Measurements from ENCODE around the gene TTC31.
"Not testable (repeated sequence)": the region's sequence is repeated elsewhere in the genome, so short reads cannot be mapped to it uniquely, and the experiment has no call there.

Gene TTC31

DNA sequence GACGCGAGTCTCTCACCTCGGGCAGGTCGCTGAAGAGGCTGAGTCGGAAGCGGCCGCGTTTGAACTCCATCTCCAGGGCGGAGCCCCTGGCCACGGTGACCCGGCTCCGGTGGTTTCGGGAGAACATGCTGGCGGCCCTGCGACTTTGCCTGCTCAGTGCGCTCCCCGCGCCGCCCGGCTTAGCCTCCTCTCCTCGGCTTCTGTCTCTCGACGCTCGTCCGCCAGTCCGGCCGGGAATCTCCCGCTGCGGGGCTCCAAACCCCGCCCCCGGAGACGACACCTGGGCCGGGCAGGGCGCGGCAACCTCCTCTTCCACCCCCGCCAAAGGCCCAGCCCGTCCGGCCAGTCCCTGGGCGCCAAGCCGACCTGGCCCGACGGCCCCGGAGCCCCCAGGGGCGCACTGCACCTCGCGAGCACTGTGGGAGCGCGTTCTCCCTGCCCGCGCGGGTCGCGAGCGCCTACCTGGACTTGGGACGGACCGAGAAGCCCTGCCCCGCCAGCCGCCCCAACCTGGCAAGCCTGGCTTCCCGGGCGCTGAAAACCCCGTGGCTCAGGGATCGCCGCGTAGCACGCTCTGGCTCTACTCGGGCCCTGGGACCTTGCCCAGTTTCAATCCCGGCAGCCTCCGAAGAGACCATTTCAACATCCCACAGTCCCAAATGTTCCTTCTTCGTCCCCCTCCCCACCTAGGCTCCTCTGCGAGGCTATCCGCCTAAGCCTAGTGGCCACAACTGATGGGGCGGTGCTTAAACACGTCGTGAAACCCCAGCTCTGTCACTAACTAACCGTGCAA, 41.0 kb upstream of the TTC31 start, which contains the start of gene RTKN:
Gene RTKN (minus strand): TSS at position 248 of the 793 bp plus-strand sequence. CDS start 121 bp downstream, at position 127.
- Histone ChIP-seq H3K27ac (ENCODE audit: low read length) (no peak within 1 kb of the TSS), H3K4me3 (ENCODE audit: low read length) (peak within 1 kb of the TSS; percentile 93), H3K9me3 (ENCODE audit: control insufficient read depth, insufficient read depth, low read length) (no peaks in the 10 kb centered on the region), H3K27me3 (ENCODE audit: control insufficient read depth, insufficient read depth, low read length) (no peaks in the 10 kb centered on the region), H3K4me1 (ENCODE audit: control insufficient read depth, insufficient read depth, low read length) (no peaks in the 10 kb centered on the region), H3K36me3 (ENCODE audit: control insufficient read depth, insufficient read depth, low read length) (no peaks in the 10 kb centered on the region)
- DNase-seq (ENCODE audit: low read depth, low spot score) = no peak
- no CpG with 5 or more reads among the region's 75 CpGs for WGBS (ENCODE audit: insufficient coverage, insufficient read length)

DNA sequence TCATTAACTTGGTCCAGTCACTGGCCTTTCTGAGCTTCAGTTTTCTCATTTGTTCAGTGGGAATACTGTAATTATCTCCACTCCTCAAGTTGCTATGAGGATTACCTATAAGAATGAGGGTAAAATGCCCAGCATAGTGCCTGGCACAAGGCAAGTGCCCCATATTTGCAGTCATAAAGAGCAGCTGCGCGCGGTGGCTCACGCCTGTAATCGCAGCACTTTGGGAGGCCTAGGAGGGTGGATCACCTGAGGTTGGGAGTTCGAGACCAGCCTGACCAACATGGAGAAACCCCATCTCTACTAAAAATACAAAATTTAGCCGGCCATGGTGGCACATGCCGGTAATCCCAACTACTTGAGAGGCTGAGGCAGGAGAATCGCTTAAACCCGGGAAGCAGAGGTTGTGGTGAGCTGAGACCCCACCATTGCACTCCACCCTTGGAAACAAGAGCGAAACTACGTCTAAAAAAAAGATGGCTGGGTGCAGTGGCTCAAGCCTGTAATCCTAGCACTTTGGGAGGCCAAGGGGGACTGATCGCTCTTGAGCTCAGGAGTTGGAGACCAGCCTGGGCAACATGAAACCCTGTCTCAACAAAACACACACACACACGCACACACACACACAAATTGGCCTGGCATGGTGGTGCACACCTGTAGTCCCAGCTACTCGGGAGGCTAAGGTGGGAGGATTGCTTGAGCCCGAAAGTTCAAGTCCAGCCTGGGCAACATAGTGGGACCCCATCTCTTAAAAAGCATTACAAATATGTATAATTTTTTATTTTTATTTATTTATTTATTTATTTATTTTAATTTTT, 40.2 kb upstream of the TTC31 start:
- H3K4me3 ChIP-seq (ENCODE audit: low read length) = peak overlapping the region; percentile 93; the same call in 1 of the 2 replicates
- not testable (repeated sequence) for H3K4me1 ChIP-seq (ENCODE audit: control insufficient read depth, insufficient read depth, low read length); H3K9me3 ChIP-seq (ENCODE audit: control insufficient read depth, insufficient read depth, low read length); DNase-seq (ENCODE audit: low read depth, low spot score); H3K27me3 ChIP-seq (ENCODE audit: control insufficient read depth, insufficient read depth, low read length); H3K36me3 ChIP-seq (ENCODE audit: control insufficient read depth, insufficient read depth, low read length); H3K27ac ChIP-seq (ENCODE audit: low read length)
- no CpG with 5 or more reads among the region's 16 CpGs for WGBS (ENCODE audit: insufficient coverage, insufficient read length)

DNA sequence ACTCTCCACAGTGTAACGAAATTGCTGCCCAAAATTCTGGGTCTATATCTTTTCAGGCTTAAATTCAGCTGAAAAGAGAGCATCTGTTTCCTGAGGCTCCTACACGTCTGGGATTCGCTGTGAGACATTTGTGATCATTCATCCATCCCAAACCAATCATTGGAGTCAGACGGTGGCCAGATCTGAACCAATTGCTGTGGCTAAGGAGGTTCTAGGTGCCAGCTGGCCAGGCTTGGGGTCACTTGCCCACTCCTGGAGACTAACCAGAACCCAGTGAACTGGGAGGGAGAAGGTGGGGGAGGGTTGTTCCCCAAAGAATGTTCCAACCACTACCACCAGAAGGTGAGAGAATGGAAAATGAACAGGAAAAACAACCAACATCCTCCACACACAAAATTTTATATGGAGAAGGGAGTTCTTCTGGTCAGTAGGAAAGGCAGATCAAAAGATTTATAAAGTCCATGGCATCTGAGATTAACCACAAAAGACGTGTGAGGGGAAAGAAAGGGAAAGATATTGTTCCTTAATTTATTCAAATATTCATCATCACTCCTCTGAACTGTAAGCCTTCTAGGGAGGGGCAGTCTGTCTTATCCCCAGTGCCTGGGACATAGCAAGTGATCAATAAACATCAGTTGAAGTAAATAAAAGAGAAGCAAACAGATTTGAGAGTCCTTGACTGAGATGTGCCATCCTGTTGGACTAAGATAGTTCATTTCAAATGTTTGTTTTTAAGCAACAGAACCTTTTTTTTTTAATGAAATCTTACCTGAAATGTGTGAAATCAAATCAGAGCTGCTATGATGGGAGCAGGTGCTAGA, 38.2 kb upstream of the TTC31 start:
- no peak overlapping the region for H3K27ac ChIP-seq (ENCODE audit: low read length)
- WGBS (ENCODE audit: insufficient coverage, insufficient read length) = no CpG with 5 or more reads among the region's 5 CpGs

DNA sequence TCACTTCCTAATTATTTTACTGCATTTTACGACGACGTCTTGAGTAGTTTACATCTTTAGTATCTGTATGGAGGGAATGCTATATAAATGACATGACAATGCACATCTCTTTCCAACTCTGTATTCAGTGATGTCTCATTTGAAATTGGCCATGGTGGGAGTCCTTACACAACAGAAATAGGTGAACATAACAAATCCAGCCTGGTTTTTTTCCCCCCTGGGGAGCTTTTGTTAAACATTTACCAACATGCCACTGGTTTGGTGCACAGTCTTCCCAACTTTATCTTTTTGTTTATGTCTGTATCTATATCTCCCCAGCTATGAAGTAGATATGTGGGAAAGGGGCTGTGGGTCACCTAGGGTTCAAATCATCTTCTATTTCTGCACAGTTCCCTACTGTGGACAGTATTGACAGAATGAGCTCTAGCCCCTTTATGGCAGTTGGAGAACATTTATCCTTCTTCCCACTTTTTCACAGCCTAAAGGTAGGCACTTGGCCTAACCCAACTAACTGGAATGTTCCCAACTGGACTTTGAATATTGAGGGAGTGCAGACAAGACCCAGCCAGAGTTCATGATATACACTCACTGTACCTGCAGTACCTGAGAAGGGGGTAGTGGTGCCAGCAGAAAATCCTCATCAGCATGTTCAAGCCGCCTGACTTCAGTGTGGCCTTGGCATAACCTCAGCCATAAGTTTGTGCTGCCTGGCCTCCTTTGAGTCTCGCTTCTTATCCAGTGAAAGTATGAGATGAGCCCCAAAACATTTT, 35.5 kb upstream of the TTC31 start:
- H3K9me3 ChIP-seq (ENCODE audit: control insufficient read depth, insufficient read depth, low read length) = no peaks in the 10 kb centered on the region
- no peaks in the 10 kb centered on the region for H3K27me3 ChIP-seq (ENCODE audit: control insufficient read depth, insufficient read depth, low read length)
- WGBS (ENCODE audit: insufficient coverage, insufficient read length) = 100% methylated on average over 3 of the region's 5 CpGs
- H3K4me1 ChIP-seq (ENCODE audit: control insufficient read depth, insufficient read depth, low read length) = no peaks in the 10 kb centered on the region
- no peak overlapping the region for H3K27ac ChIP-seq (ENCODE audit: low read length)
- no peaks in the 10 kb centered on the region for H3K36me3 ChIP-seq (ENCODE audit: control insufficient read depth, insufficient read depth, low read length)
- no peak overlapping the region for H3K4me3 ChIP-seq (ENCODE audit: low read length)
- no peak for DNase-seq (ENCODE audit: low read depth, low spot score)

More for the DNA sequence above, 38.2 kb upstream of the TTC31 start:
- Histone ChIP-seq H3K9me3 (ENCODE audit: control insufficient read depth, insufficient read depth, low read length) (no peaks in the 10 kb centered on the region), H3K36me3 (ENCODE audit: control insufficient read depth, insufficient read depth, low read length) (no peaks in the 10 kb centered on the region), H3K4me1 (ENCODE audit: control insufficient read depth, insufficient read depth, low read length) (no peaks in the 10 kb centered on the region), H3K27me3 (ENCODE audit: control insufficient read depth, insufficient read depth, low read length) (no peaks in the 10 kb centered on the region), H3K4me3 (ENCODE audit: low read length) (no peak overlapping the region)
- no peak for DNase-seq (ENCODE audit: low read depth, low spot score)

DNA sequence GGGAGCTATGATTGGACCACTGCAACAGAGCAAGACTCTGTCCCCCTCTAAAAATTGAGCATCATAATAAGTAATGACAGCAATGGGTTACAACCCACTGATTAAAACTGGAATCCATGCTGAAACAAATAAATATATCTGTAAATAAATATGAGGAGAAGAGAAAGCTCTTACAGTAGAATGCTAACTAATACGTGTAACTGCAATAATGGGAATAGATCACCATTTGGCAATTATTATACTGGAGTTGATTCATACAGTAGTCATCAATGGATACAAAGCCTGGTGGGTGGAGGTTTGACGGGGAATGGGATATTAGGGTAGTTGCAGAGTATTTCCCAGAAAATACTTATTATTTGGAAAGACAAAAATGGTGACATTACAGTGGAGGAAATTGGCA, 34.1 kb upstream of the TTC31 start:
- no peak overlapping the region for H3K4me3 ChIP-seq (ENCODE audit: low read length)
- no peak for DNase-seq (ENCODE audit: low read depth, low spot score)

DNA sequence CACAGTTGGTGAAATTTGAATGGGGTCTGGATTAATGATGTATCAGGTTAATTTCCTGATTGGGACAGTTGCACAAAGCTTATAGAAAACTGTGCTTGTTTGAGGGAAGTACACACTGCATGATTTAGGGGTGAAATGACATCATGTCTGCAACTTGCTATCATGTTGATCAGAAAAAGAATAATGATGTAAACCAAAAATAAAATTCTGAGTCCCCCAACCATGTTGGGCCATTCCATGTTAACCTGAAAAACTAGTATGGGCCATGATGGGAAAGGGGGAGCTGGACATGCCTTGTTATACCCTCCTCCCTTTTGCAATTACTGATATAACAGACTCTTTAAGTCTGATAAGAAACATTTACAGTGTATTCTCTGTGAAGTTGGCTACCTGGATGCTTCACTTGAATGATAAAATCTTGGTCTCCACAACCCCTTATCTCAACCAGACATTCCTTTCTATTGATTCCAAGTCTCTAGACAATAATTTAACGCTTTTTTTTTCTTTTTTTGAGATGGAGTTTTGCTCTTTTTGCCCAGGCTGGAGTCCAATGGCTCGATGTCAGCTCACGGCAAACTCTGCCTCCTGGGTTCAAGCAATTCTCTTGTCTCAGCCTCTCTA, 32.2 kb upstream of the TTC31 start:
- no peaks in the 10 kb centered on the region for H3K9me3 ChIP-seq (ENCODE audit: control insufficient read depth, insufficient read depth, low read length)
- no peak overlapping the region for H3K27ac ChIP-seq (ENCODE audit: low read length)
- no peaks in the 10 kb centered on the region for H3K27me3 ChIP-seq (ENCODE audit: control insufficient read depth, insufficient read depth, low read length)
- no peaks in the 10 kb centered on the region for H3K4me1 ChIP-seq (ENCODE audit: control insufficient read depth, insufficient read depth, low read length)
- no CpG with 5 or more reads among the region's 3 CpGs for WGBS (ENCODE audit: insufficient coverage, insufficient read length)
- no peaks in the 10 kb centered on the region for H3K36me3 ChIP-seq (ENCODE audit: control insufficient read depth, insufficient read depth, low read length)
- no peak for DNase-seq (ENCODE audit: low read depth, low spot score)
- H3K4me3 ChIP-seq (ENCODE audit: low read length) = no peak overlapping the region

More for the DNA sequence above, 34.1 kb upstream of the TTC31 start:
- H3K36me3 ChIP-seq (ENCODE audit: control insufficient read depth, insufficient read depth, low read length) = no peaks in the 10 kb centered on the region
- H3K27ac ChIP-seq (ENCODE audit: low read length) = no peak overlapping the region
- no peaks in the 10 kb centered on the region for H3K9me3 ChIP-seq (ENCODE audit: control insufficient read depth, insufficient read depth, low read length)
- no peaks in the 10 kb centered on the region for H3K4me1 ChIP-seq (ENCODE audit: control insufficient read depth, insufficient read depth, low read length)
- no peaks in the 10 kb centered on the region for H3K27me3 ChIP-seq (ENCODE audit: control insufficient read depth, insufficient read depth, low read length)
- WGBS (ENCODE audit: insufficient coverage, insufficient read length) = no CpG with 5 or more reads among the region's 2 CpGs

DNA sequence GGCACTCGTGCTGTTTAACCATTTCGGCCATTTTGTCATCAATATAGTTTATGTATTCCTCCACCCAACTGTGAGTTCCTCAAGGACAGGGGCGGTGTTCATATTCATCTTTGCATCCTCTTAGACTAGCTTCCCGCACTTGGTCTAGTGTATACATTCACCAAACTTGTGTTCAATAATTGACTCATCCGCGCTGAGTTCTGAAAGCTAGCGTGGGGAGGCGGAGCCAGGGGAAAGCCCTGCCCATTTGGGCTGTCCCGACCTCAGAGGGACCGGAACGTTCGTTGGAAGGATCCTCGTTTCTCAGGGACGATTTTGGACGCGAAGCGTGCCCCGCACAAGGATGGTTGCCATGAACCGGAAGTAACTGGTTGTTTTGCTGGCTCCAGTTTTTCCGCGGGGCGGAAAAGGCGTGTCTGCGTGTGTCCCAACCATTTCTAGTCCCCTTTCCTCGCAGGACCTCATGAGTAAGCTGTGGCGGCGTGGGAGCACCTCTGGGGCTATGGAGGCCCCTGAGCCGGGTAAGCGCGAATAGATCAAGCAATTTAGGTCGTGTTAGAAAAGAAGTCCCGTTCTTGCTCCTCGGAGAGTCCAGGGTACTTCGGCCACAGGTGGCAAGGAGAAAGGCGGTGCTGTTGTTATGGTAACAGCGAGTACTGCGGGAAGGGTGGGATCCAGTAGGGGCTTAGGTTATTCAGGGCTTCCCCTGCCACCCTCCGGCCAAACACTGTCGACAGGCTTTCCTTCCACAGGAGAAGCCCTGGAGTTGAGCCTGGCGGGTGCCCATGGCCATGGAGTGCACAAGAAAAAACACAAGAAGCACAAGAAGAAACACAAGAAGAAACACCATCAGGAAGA, 28.0 kb upstream of the TTC31 start, which contains the start of gene INO80B:
Gene INO80B (plus strand): TSS at position 434 of the 858 bp plus-strand sequence. CDS start 30 bp downstream, at position 464.
- no peaks in the 10 kb centered on the region for H3K4me1 ChIP-seq (ENCODE audit: control insufficient read depth, insufficient read depth, low read length)
- H3K9me3 ChIP-seq (ENCODE audit: control insufficient read depth, insufficient read depth, low read length) = no peaks in the 10 kb centered on the region
- H3K27me3 ChIP-seq (ENCODE audit: control insufficient read depth, insufficient read depth, low read length) = no peaks in the 10 kb centered on the region
- WGBS (ENCODE audit: insufficient coverage, insufficient read length) = no CpG with 5 or more reads among the region's 40 CpGs
- DNase-seq (ENCODE audit: low read depth, low spot score) = no peak
- no peaks in the 10 kb centered on the region for H3K36me3 ChIP-seq (ENCODE audit: control insufficient read depth, insufficient read depth, low read length)
- no peak within 1 kb of the TSS for H3K27ac ChIP-seq (ENCODE audit: low read length)
- H3K4me3 ChIP-seq (ENCODE audit: low read length) = peak within 1 kb of the TSS; percentile 67; the same call in 1 of the 2 replicates

DNA sequence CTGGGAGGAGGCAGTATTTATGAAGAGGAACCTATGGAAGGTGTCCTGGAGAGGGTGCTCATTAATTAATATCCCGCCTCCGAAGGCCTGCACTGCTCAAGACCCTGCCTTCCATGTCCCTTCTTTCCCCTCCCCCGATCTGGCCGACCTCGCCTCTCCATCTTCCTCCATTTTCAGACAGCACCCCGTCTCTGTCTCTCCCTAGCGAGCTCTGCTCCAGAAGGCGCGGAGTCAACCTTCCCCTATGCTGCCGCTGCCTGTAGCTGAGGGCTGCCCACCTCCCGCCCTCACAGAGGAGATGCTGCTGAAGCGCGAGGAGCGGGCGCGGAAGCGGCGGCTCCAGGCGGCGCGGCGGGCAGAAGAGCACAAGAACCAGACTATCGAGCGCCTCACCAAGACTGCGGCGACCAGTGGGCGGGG, 25.7 kb upstream of the TTC31 start:
- Histone ChIP-seq H3K27me3 (ENCODE audit: control insufficient read depth, insufficient read depth, low read length) (no peaks in the 10 kb centered on the region), H3K27ac (ENCODE audit: low read length) (no peak overlapping the region), H3K4me1 (ENCODE audit: control insufficient read depth, insufficient read depth, low read length) (0 out of 2 replicates have a peak, but pooled peaks cover 2% of the 10 kb centered on the region), H3K4me3 (ENCODE audit: low read length) (peak overlapping the region; percentile 73; the same call in 1 of the 2 replicates), H3K36me3 (ENCODE audit: control insufficient read depth, insufficient read depth, low read length) (peaks cover 3% of the 10 kb centered on the region; the same call in 1 of the 2 replicates), H3K9me3 (ENCODE audit: control insufficient read depth, insufficient read depth, low read length) (no peaks in the 10 kb centered on the region)
- DNase-seq (ENCODE audit: low read depth, low spot score) = no peak
- WGBS (ENCODE audit: insufficient coverage, insufficient read length) = no CpG with 5 or more reads among the region's 27 CpGs

All from iPS DF 6.9 (cell line).